Endothelial cell of umbilical vein (primary cell): ENCODE measurements around the gene FHIT.

Experiments
- EZH2 ChIP-seq: IDR thresholded peaks from 2 replicates; pipeline ENCODE4 v1.6.1; 2012; ENCODE audit warnings: borderline replicate concordance, low read depth, mild to moderate bottlenecking, moderate library complexity, low read length, inconsistent platforms; ENCODE audit not compliant: severe bottlenecking
- GATA2 ChIP-seq: IDR thresholded peaks from 2 replicates; pipeline ENCODE4 v1.7.0; 2011; ENCODE audit warnings: low read depth, mild to moderate bottlenecking, moderate library complexity, mixed read lengths, low read length; ENCODE audit not compliant: insufficient read length, insufficient read depth
- JUN ChIP-seq: IDR thresholded peaks from 2 replicates; pipeline ENCODE4 v1.6.1; 2011; ENCODE audit warnings: borderline replicate concordance, low read depth; ENCODE audit not compliant: insufficient read length, insufficient read depth
- MYC ChIP-seq: IDR thresholded peaks from one replicate; pipeline ENCODE4 v1.6.1; 2011; ENCODE audit warnings: mild to moderate bottlenecking, low read depth, low read length
- POLR2A ChIP-seq: IDR thresholded peaks from 2 replicates; pipeline ENCODE4 v1.6.1; 2012; ENCODE audit warnings: low read depth, mild to moderate bottlenecking, control low read depth, low read length
- POLR2AphosphoS5 ChIP-seq: IDR thresholded peaks from 2 replicates; pipeline ENCODE4 v1.6.1; 2012; ENCODE audit warnings: low read depth, mild to moderate bottlenecking, control low read depth, low read length, moderate library complexity; ENCODE audit not compliant: insufficient read depth
- TF ChIP-seq, protein P1 (sequence below), 2 donors: IDR thresholded peaks; 1 replicate in 1 of 2; 2 replicates in 1 of 2; pipeline ENCODE4 v1.5.1; 2011; ENCODE audit warnings: low read length in 2 of 2, mild to moderate bottlenecking in 2 of 2, moderate library complexity in 2 of 2, control low read depth in 1 of 2, inconsistent platforms in 1 of 2, low read depth in 1 of 2; ENCODE audit not compliant: insufficient read depth in 1 of 2; ENCODE audit errors: extremely low read depth in 1 of 2
- TF ChIP-seq, protein P2 (sequence below): IDR thresholded peaks from 2 replicates; pipeline ENCODE4 v1.6.1; 2011; ENCODE audit not compliant: insufficient read depth, insufficient read length

- TF ChIP-seq, protein P1, sequence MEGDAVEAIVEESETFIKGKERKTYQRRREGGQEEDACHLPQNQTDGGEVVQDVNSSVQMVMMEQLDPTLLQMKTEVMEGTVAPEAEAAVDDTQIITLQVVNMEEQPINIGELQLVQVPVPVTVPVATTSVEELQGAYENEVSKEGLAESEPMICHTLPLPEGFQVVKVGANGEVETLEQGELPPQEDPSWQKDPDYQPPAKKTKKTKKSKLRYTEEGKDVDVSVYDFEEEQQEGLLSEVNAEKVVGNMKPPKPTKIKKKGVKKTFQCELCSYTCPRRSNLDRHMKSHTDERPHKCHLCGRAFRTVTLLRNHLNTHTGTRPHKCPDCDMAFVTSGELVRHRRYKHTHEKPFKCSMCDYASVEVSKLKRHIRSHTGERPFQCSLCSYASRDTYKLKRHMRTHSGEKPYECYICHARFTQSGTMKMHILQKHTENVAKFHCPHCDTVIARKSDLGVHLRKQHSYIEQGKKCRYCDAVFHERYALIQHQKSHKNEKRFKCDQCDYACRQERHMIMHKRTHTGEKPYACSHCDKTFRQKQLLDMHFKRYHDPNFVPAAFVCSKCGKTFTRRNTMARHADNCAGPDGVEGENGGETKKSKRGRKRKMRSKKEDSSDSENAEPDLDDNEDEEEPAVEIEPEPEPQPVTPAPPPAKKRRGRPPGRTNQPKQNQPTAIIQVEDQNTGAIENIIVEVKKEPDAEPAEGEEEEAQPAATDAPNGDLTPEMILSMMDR (IDR thresholded peaks at IDR 0.05; ENCODE audit: extremely low read depth in 1 of 2, insufficient read depth in 1 of 2, low read depth in 1 of 2, low read length in 2 of 2) = no peak
- TF ChIP-seq EZH2 = no peak
- TF ChIP-seq MYC = no peak
- no peak for TF ChIP-seq POLR2A
- TF ChIP-seq POLR2AphosphoS5 = no peak
- TF ChIP-seq, protein P2, sequence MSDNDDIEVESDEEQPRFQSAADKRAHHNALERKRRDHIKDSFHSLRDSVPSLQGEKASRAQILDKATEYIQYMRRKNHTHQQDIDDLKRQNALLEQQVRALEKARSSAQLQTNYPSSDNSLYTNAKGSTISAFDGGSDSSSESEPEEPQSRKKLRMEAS = no peak
- no peak for TF ChIP-seq JUN
- no peak for TF ChIP-seq GATA2
Measured at GRCh38 chr3:60079076-60079475, 1172.2 kb downstream of the FHIT start.
